ENCODE results near the gene PLOD2. TPM values are rescaled to one million over a fixed set of nuclear protein-coding genes. Genes with fewer than 3 reads are reported as not detected.

Gene PLOD2
- total and polyA plus RNA-seq, 2 of the 8 experiments (the other 6 are each of a cell fraction or from before 2014, with no cell fraction given), result 4.0 to 28.7 TPM

DNA sequence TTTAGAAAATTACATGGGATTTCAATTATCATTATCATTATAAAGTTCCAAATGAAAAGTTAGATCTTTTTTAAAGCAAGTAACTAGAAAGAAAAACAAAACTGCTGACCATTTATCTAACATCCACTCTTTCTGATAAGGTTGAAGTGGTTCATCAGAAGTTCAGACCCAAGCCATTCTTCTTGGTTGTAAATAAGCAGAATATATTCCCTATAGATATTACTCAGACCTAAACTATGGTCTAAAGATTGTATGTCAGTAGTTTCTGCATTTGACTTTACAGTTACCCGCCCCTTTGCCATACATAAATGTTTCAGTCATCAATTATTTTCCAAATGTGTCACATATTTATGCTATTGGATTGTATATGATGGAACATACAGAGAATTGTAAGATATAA is 136.7 kb downstream of the PLOD2 start:
- Histone ChIP-seq H3K4me1 (replicated peaks in 1 of 4; ENCODE audit: control insufficient read depth in 3 of 4, insufficient read depth in 4 of 4, low read length in 3 of 4) (no peaks in the 10 kb centered on the region), H3K56ac (replicated peaks; ENCODE audit: insufficient read length, low read depth, low read length) (no peak overlapping the region), H2BK15ac (ENCODE audit: low read length) (no peak overlapping the region), H3K23ac (ENCODE audit: insufficient read length) (no peak overlapping the region), H4K8ac (ENCODE audit: extremely low read depth, insufficient read depth, low read length) (no peak overlapping the region), H3K4me3 (ENCODE audit: extremely low read depth in 1 of 4, insufficient read depth in 2 of 4, low read depth in 3 of 4, low read length in 4 of 4) (no peak overlapping the region), H4K5ac (ENCODE audit: insufficient read length, low read depth, low read length) (no peak overlapping the region), H2BK20ac (ENCODE audit: low read length) (no peak overlapping the region), H3K27me3 (replicated peaks in 1 of 4; ENCODE audit: control insufficient read depth in 3 of 4, extremely low read depth in 1 of 4, insufficient read depth in 3 of 4, low read length in 3 of 4) (no peaks in the 10 kb centered on the region; a peak in 1 of 7 replicates), H2AFZ (ENCODE audit: low read length) (no peak overlapping the region), H3K14ac (ENCODE audit: insufficient read length) (no peak overlapping the region), H3K27ac (ENCODE audit: low read depth, low read length) (no peak overlapping the region), H3K79me2 (ENCODE audit: control insufficient read depth in 1 of 2, insufficient read depth in 2 of 2, low read length in 2 of 2) (no peaks in the 10 kb centered on the region), H4K20me1 (replicated peaks in 1 of 2; ENCODE audit: control insufficient read depth in 1 of 2, insufficient read depth in 2 of 2, low read length in 2 of 2) (no peaks in the 10 kb centered on the region), H2BK12ac (ENCODE audit: low read depth, low read length) (no peak overlapping the region), H3K9me3 (ENCODE audit: insufficient read depth in 2 of 2, low read depth in 1 of 2, low read length in 1 of 2) (peaks cover 0 to 4% of the 10 kb centered on the region in 2 experiments; a peak in 1 of 4 replicates), H3K4ac (replicated peaks; ENCODE audit: insufficient read length, low read depth, low read length) (no peak overlapping the region), H3K9ac (replicated peaks in 1 of 4; ENCODE audit: extremely low read depth in 1 of 4, low read depth in 3 of 4, low read length in 3 of 4) (no peak overlapping the region), H4K91ac (replicated peaks; ENCODE audit: insufficient read length, low read length) (no peak overlapping the region), H3K4me2 (ENCODE audit: insufficient read depth in 1 of 2, low read depth in 2 of 2, low read length in 2 of 2) (no peak overlapping the region), H3K18ac (ENCODE audit: extremely low read depth, low read length) (no peak overlapping the region), H3K23me2 (ENCODE audit: low read depth, low read length) (no peaks in the 10 kb centered on the region), H2BK5ac (ENCODE audit: low read depth, low read length) (no peak overlapping the region), H3K79me1 (ENCODE audit: low read depth, low read length) (no peaks in the 10 kb centered on the region), H2AK5ac (ENCODE audit: low read depth, low read length) (no peak overlapping the region), H3K36me3 (ENCODE audit: control insufficient read depth in 2 of 4, insufficient read depth in 4 of 4, low read length in 3 of 4) (no peaks in the 10 kb centered on the region), H2BK120ac (replicated peaks; ENCODE audit: low read depth, low read length) (no peak overlapping the region)
- 92% methylated on average over 1 of the region's 1 CpG; no CpG with 5 or more reads in 1 of the 2 experiments for WGBS, 2 experiments (ENCODE audit: extremely low coverage in 1 of 2, insufficient coverage in 1 of 2, insufficient read length in 1 of 2, insufficient replicate concordance in 2 of 2, low coverage in 1 of 2, low lambda C conversion rate in 2 of 2, missing lambda C conversion rate in 1 of 2)
- ChIA-PET CTCF (ENCODE audit: partially characterized antibody) (interaction anchor here (0.6 kb wide), 1 partner anchor 244 kb away, joined by 3 read pairs; no protein-coding TSS in a partner anchor), POLR2A (ENCODE audit: partially characterized antibody) (no interaction called here)
- DNase-seq (ENCODE audit: low read depth in 1 of 2, low spot score in 2 of 2) (no peak), FAIRE-seq (no peak)
- no peak for TF ChIP-seq TEAD4 (IDR thresholded peaks at IDR 0.05; ENCODE audit: low read depth, low read length)
- TF ChIP-seq TAF1 (IDR thresholded peaks at IDR 0.05; ENCODE audit: low read depth, low read length), result no peak
- no peak for TF ChIP-seq CREB1 (IDR thresholded peaks at IDR 0.05)
- TF ChIP-seq FOSL1 (IDR thresholded peaks at IDR 0.05; ENCODE audit: insufficient read depth, low read depth, low read length), result no peak
- TF ChIP-seq BACH1 (IDR thresholded peaks at IDR 0.05; ENCODE audit: low read length), result no peak
- no peak for TF ChIP-seq CBX5 (IDR thresholded peaks at IDR 0.05; ENCODE audit: low read depth, low read length)
- no peak for TF ChIP-seq SAP30 (IDR thresholded peaks at IDR 0.05; ENCODE audit: insufficient read depth, insufficient replicate concordance, low read length)
- TF ChIP-seq CHD2 (IDR thresholded peaks at IDR 0.05; ENCODE audit: low read length), result no peak
- TF ChIP-seq SP2 (IDR thresholded peaks at IDR 0.05; ENCODE audit: low read length), result no peak
- TF ChIP-seq GTF2F1 (IDR thresholded peaks at IDR 0.05; ENCODE audit: borderline replicate concordance, low read depth, low read length), result no peak

Data from H1 (cell line).